ENCODE data around the gene SAMD4B. TPM values are rescaled to one million over a fixed set of nuclear protein-coding genes. Genes with fewer than 3 reads are reported as not detected.

SAMD4B gene
- total and polyA plus RNA-seq, 12 donors, result 35.5 to 92.8 (median 49.8) TPM

DNA sequence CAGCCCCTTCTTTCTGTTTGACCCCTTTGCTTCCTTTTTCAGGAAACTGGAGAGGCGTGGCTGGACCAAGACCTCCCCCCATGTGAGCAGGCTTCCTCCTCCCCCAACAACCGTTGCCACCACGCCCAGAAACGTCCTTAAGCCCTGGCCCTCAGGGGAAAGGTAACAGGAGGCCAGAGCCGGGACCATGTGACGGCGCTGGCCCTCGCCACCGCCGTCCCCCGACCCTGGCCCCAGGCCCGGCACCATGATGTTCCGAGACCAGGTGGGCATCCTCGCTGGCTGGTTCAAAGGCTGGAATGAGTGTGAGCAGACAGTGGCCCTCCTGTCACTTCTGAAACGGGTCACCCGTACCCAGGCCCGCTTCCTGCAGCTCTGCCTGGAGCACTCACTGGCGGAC is 14.4 kb downstream of the SAMD4B start:
- H3K4me3 ChIP-seq, result no peak overlapping the region
- no peak for DNase-seq
- WGBS, 2 donors, result 86 to 88% methylated on average over 18 of the region's 18 CpGs
- no peaks in the 10 kb centered on the region for H3K9me3 ChIP-seq
- peaks cover 0 to 14% (median 7%) of the 10 kb centered on the region in 9 donors for H3K4me1 ChIP-seq
- no peak for ATAC-seq
- H3K27ac ChIP-seq, result no peak overlapping the region
- intact Hi-C loops (cut with DNase I), result no loop called here
- peaks cover 0 to 100% (median 58%) of the 10 kb centered on the region in 9 donors for H3K36me3 ChIP-seq
- TF ChIP-seq, protein P1, sequence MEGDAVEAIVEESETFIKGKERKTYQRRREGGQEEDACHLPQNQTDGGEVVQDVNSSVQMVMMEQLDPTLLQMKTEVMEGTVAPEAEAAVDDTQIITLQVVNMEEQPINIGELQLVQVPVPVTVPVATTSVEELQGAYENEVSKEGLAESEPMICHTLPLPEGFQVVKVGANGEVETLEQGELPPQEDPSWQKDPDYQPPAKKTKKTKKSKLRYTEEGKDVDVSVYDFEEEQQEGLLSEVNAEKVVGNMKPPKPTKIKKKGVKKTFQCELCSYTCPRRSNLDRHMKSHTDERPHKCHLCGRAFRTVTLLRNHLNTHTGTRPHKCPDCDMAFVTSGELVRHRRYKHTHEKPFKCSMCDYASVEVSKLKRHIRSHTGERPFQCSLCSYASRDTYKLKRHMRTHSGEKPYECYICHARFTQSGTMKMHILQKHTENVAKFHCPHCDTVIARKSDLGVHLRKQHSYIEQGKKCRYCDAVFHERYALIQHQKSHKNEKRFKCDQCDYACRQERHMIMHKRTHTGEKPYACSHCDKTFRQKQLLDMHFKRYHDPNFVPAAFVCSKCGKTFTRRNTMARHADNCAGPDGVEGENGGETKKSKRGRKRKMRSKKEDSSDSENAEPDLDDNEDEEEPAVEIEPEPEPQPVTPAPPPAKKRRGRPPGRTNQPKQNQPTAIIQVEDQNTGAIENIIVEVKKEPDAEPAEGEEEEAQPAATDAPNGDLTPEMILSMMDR (IDR thresholded peaks at IDR 0.05), result no peak
- H3K27me3 ChIP-seq, result no peaks in the 10 kb centered on the region

DNA sequence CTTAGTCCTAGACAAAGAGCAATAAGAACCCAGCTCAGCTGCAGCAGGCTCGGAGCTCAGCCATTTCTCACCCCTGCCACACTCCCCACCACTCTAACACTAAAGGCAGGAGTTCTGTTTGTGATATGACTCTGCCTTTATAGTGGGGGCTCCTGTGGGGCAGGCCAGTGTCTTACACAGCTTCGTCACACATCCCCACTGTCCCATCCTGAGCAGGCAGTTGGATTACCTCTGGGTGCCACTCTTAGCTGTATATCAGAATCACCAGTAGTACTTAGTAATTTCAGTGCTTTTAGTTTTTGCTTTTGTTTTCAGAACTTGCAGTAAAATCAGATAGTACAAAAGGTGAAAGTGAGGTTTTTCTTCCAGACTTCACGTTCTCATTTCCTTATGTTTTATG is 16.8 kb downstream of the SAMD4B start:
- H3K9me3 ChIP-seq, result no peaks in the 10 kb centered on the region
- DNase-seq (no peak), ATAC-seq (no peak)
- 95 to 97% methylated on average over 3 of the region's 3 CpGs for WGBS, 2 donors
- no peaks in the 10 kb centered on the region for H3K27me3 ChIP-seq
- no peak overlapping the region for H3K4me3 ChIP-seq
- no peak overlapping the region for H3K27ac ChIP-seq
- TF ChIP-seq, protein P1 (IDR thresholded peaks at IDR 0.05), result no peak
- peaks cover 0 to 100% (median 67%) of the 10 kb centered on the region in 9 donors for H3K36me3 ChIP-seq
- peaks cover 3 to 20% (median 15%) of the 10 kb centered on the region in 9 donors for H3K4me1 ChIP-seq
- intact Hi-C loops (cut with DNase I), result no loop called here

DNA sequence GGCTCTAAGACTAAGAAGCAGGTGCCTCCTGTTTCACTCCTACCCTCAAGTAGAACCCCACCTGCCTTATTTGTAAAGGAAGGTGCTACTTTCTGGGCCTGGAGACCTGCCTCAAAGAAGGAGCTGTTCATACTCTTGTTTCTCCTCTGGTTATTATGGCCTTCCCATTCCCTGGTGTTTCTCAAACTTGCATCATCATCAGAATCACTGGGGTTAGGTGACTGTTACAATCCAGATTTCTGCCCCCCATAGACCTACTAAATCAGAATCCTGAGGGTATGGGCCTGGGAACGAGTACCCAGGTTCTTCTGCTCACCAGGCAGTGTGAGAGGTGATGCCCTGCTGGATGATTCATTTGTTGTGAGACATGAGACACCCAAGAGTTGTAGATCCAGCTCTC is 18.4 kb downstream of the SAMD4B start:
- TF ChIP-seq, protein P1 (IDR thresholded peaks at IDR 0.05), result no peak
- H3K27ac ChIP-seq, result no peak overlapping the region
- no peak overlapping the region for H3K4me3 ChIP-seq
- DNase-seq (no peak), ATAC-seq (no peak)
- H3K9me3 ChIP-seq, result no peaks in the 10 kb centered on the region
- H3K27me3 ChIP-seq, result no peaks in the 10 kb centered on the region
- WGBS, 2 donors, result 91 to 95% methylated on average over 1 of the region's 1 CpG
- peaks cover 3 to 24% (median 20%) of the 10 kb centered on the region in 9 donors for H3K4me1 ChIP-seq
- intact Hi-C loops (cut with DNase I), result no loop called here
- peaks cover 0 to 100% (median 55%) of the 10 kb centered on the region in 9 donors for H3K36me3 ChIP-seq

DNA sequence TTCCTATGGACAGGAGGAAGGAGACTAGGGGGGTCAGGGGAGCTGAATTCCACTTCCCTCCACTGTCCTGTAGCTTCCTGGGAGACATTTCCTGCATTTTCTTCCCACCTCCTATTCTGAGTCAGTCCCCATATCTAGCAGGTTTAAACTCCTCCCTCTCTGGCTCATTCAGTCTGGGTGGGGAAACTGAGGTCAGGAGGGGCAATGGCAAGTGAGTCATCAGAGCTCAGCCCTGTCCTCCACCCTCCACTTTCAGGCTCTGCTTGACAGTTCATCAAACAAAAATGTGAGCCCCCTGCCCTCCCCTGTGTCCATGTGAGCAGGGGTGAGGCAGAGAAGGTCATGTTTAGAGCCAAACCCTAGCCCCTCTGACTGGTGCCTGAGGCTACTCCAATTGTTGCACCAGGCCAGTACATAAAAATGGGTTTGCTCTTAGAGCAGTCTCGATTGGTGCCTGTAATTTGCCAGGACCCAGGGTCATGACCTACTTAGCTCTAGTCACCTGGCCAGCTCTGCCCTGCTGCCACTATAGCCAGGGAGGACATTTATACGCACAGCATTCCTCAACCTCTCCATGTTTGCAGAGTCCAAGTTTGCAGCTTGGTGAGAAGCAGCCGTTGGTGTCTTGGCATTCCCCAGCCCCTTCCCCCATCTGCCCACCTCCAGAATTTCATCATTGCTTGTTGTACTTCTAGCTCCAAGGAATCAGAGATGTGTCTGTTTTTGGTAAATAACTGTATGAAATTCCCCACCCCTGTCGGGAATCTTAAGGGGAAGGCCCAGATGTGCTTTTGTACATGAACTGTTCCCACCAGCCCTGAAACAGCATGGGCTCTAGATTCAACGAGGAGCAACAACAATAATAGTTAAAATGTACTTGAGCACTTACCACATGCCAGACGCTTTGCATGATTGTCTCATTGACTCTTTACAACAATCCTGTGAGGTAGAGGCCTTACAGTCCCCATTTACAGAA is 20.7 kb downstream of the SAMD4B start:
- 66 to 72% methylated on average over 6 of the region's 6 CpGs for WGBS, 2 donors
- H3K27ac ChIP-seq, result peak overlapping the region in 7 of 10 donors; percentile 0 to 50 (median 22)
- H3K4me1 ChIP-seq, result peaks cover 3 to 24% (median 20%) of the 10 kb centered on the region in 9 donors
- no peaks in the 10 kb centered on the region for H3K27me3 ChIP-seq
- DNase-seq (no peak), ATAC-seq (peak in 7 of 8 donors; percentile 9 to 64 (median 39))
- no peak overlapping the region for H3K4me3 ChIP-seq
- intact Hi-C loops (cut with DNase I), result no loop called here
- peaks cover 0 to 96% (median 33%) of the 10 kb centered on the region in 9 donors for H3K36me3 ChIP-seq
- TF ChIP-seq, protein P1 (IDR thresholded peaks at IDR 0.05), result no peak
- H3K9me3 ChIP-seq, result no peaks in the 10 kb centered on the region

All from heart right ventricle (tissue), 16 donors.